ENCODE data around the gene KLHL1.

Gene KLHL1

GRCh38 chr13:69681722-69682121 is 426.5 kb downstream of the KLHL1 start:
- DNase-seq (ENCODE audit: low spot score), result no peak

- DNase-seq (ENCODE audit: low spot score), result no peak
Measured at GRCh38 chr13:69677343-69677742, 430.9 kb downstream of the KLHL1 start.

- no peak for DNase-seq (ENCODE audit: low spot score)
Measured at GRCh38 chr13:69676286-69676685, 432.0 kb downstream of the KLHL1 start.

- no peak for DNase-seq (ENCODE audit: low spot score)
Measured at GRCh38 chr13:69660155-69660554, 448.1 kb downstream of the KLHL1 start.

GRCh38 chr13:69657676-69658075 is 450.6 kb downstream of the KLHL1 start:
- no peak for DNase-seq (ENCODE audit: low spot score)

GRCh38 chr13:69654392-69654791 is 453.9 kb downstream of the KLHL1 start:
- no peak for DNase-seq (ENCODE audit: low spot score)
